Thyroid gland (tissue), 4 donors: Measurements from ENCODE around the gene UNC5C.

Experiments used
- CTCF ChIP-seq, 6 experiments: fragments of 200-600 bp in 3 of 6; fragments of 450-650 bp in 3 of 6; sonication (generic) in 3 of 6; IDR thresholded peaks; one replicate each; pipeline ENCODE4 v1.5.1; 2016 to 2019; ENCODE audit warnings: antibody characterized with exemption in 6 of 6, mild to moderate bottlenecking in 2 of 6, inconsistent platforms in 1 of 6, moderate library complexity in 1 of 6
- POLR2A ChIP-seq, 2 donors: fragments of 450-650 bp; IDR thresholded peaks; one replicate each; pipeline ENCODE4 v1.6.1; 2017; ENCODE audit warnings: antibody characterized with exemption in 2 of 2, mild to moderate bottlenecking in 2 of 2, moderate library complexity in 1 of 2

GRCh38 chr4:95178938-95179337 is 369.8 kb downstream of the UNC5C start:
- TF ChIP-seq CTCF (IDR thresholded peaks at IDR 0.05) (no peak), POLR2A (IDR thresholded peaks at IDR 0.05) (no peak)
